Loucy (cell line): ENCODE measurements around the gene KRT74.

Source experiments
- H2AFZ ChIP-seq: fragments of 200-600 bp; sonication (generic); 2 replicates; pipeline ENCODE4 v1.6.0; 2016; ENCODE audit warnings: antibody characterized with exemption, mild to moderate bottlenecking, low read length, moderate library complexity
- H3F3A ChIP-seq: fragments of 200-600 bp; 2 replicates; pipeline ENCODE4 v1.6.0; 2016; ENCODE audit warnings: antibody characterized with exemption, low read depth, mild to moderate bottlenecking
- H3K27me3 ChIP-seq: fragments of 200-600 bp; sonication (generic); 2 replicates; pipeline ENCODE4 v1.6.1; 2014; ENCODE audit warnings: low read length, mild to moderate bottlenecking; ENCODE audit not compliant: insufficient read depth, poor library complexity, severe bottlenecking
- H3K36me3 ChIP-seq: fragments of 200-600 bp; sonication (generic); 2 replicates; pipeline ENCODE4 v1.6.1; 2016; ENCODE audit warnings: low read length; ENCODE audit not compliant: insufficient read depth
- H3K4me1 ChIP-seq: fragments of 200-600 bp; sonication (generic); 2 replicates; pipeline ENCODE4 v1.5.1; 2014; ENCODE audit warnings: low read length, mild to moderate bottlenecking; ENCODE audit not compliant: insufficient read depth, poor library complexity, severe bottlenecking
- H3K4me2 ChIP-seq: fragments of 200-600 bp; sonication (generic); 2 replicates; pipeline ENCODE4 v1.6.0; 2014; ENCODE audit warnings: antibody characterized with exemption, low read length, low read depth, mild to moderate bottlenecking; ENCODE audit not compliant: poor library complexity, severe bottlenecking
- H3K4me3 ChIP-seq: fragments of 200-600 bp; sonication (generic); 2 replicates; pipeline ENCODE4 v1.5.1; 2014; ENCODE audit warnings: low read length, mild to moderate bottlenecking, mixed read lengths; ENCODE audit not compliant: poor library complexity, severe bottlenecking
- H3K79me2 ChIP-seq: fragments of 200-600 bp; sonication (generic); 2 replicates; pipeline ENCODE4 v1.6.1; 2014; ENCODE audit warnings: low read length; ENCODE audit not compliant: insufficient read depth
- H3K9ac ChIP-seq: fragments of 200-600 bp; sonication (generic); 2 replicates; pipeline ENCODE4 v1.6.0; 2014; ENCODE audit warnings: mild to moderate bottlenecking, low read depth, low read length, moderate library complexity; ENCODE audit not compliant: poor library complexity, severe bottlenecking
- H3K9me2 ChIP-seq: fragments of 200-600 bp; sonication (generic); replicated peaks from 2 replicates; pipeline ENCODE4 v1.6.1; 2016; ENCODE audit warnings: low read depth, low read length, mixed read lengths
- H3K9me3 ChIP-seq: fragments of 200-600 bp; sonication (generic); 2 replicates; pipeline ENCODE4 v1.6.1; 2014; ENCODE audit warnings: mild to moderate bottlenecking, antibody characterized with exemption, low read length, low read depth; ENCODE audit not compliant: insufficient read depth
- H4K20me1 ChIP-seq: fragments of 200-600 bp; sonication (generic); 2 replicates; pipeline ENCODE4 v1.6.0; 2014; ENCODE audit warnings: antibody characterized with exemption, low read length, mild to moderate bottlenecking; ENCODE audit not compliant: insufficient read depth, poor library complexity, severe bottlenecking
- CTCF ChIP-seq: fragments of 200-600 bp; sonication (generic); conservative IDR thresholded peaks from 2 replicates; pipeline ENCODE4 v1.5.1; 2014; ENCODE audit warnings: mild to moderate bottlenecking, antibody characterized with exemption, low read length
- EZH2phosphoT487 ChIP-seq: fragments of 200-600 bp; IDR thresholded peaks from 2 replicates; pipeline ENCODE4 v1.6.1; 2018; ENCODE audit warnings: antibody characterized with exemption, mild to moderate bottlenecking, moderate library complexity, borderline replicate concordance

Gene KRT74

GRCh38 chr12:52521175-52521567 lies 52.5 kb downstream of the KRT74 start:
- Histone ChIP-seq H3K4me2 (no peak overlapping the region), H3K79me2 (no peaks in the 10 kb centered on the region), H3F3A (no peaks in the 10 kb centered on the region), H3K4me3 (no peak overlapping the region), H3K9me3 (no peaks in the 10 kb centered on the region), H3K27me3 (no peaks in the 10 kb centered on the region), H3K4me1 (no peaks in the 10 kb centered on the region), H3K9ac (no peak overlapping the region), H3K36me3 (no peaks in the 10 kb centered on the region), H3K9me2 (no peaks in the 10 kb centered on the region), H4K20me1 (no peaks in the 10 kb centered on the region), H2AFZ (no peak overlapping the region)
- TF ChIP-seq EZH2phosphoT487, result no peak
- no peak for TF ChIP-seq CTCF

GRCh38 chr12:52519826-52520662 lies 53.6 kb downstream of the KRT74 start, which contains the start of gene KRT5:
KRT5 (minus strand) TSS chr12:52520394; CDS start chr12:52520296, 98 bp downstream.
- H3K79me2 ChIP-seq, result no peaks in the 10 kb centered on the region
- no peak for TF ChIP-seq CTCF
- no peak for TF ChIP-seq EZH2phosphoT487
- H3K4me1 ChIP-seq, result no peaks in the 10 kb centered on the region
- H3K9me2 ChIP-seq, result no peaks in the 10 kb centered on the region
- no peaks in the 10 kb centered on the region for H4K20me1 ChIP-seq
- H3K27me3 ChIP-seq, result no peaks in the 10 kb centered on the region
- no peak within 1 kb of the TSS for H3K4me3 ChIP-seq
- no peaks in the 10 kb centered on the region for H3K36me3 ChIP-seq
- no peak within 1 kb of the TSS for H2AFZ ChIP-seq
- no peak within 1 kb of the TSS for H3K4me2 ChIP-seq
- no peaks in the 10 kb centered on the region for H3K9me3 ChIP-seq
- no peaks in the 10 kb centered on the region for H3F3A ChIP-seq
- no peak within 1 kb of the TSS for H3K9ac ChIP-seq

GRCh38 chr12:52519387-52519703 lies 54.3 kb downstream of the KRT74 start:
- H3K27me3 ChIP-seq, result no peaks in the 10 kb centered on the region
- no peak for TF ChIP-seq EZH2phosphoT487
- TF ChIP-seq CTCF, result no peak
- H3K79me2 ChIP-seq, result no peaks in the 10 kb centered on the region
- H3K9me3 ChIP-seq, result no peaks in the 10 kb centered on the region
- no peak overlapping the region for H2AFZ ChIP-seq
- H3K4me1 ChIP-seq, result no peaks in the 10 kb centered on the region
- no peaks in the 10 kb centered on the region for H3K9me2 ChIP-seq
- H3K9ac ChIP-seq, result no peak overlapping the region
- H3F3A ChIP-seq, result no peaks in the 10 kb centered on the region
- H3K4me2 ChIP-seq, result no peak overlapping the region
- H3K36me3 ChIP-seq, result no peaks in the 10 kb centered on the region
- no peaks in the 10 kb centered on the region for H4K20me1 ChIP-seq
- no peak overlapping the region for H3K4me3 ChIP-seq
